ENCODE results near the gene STAM.

Gene STAM

DNA sequence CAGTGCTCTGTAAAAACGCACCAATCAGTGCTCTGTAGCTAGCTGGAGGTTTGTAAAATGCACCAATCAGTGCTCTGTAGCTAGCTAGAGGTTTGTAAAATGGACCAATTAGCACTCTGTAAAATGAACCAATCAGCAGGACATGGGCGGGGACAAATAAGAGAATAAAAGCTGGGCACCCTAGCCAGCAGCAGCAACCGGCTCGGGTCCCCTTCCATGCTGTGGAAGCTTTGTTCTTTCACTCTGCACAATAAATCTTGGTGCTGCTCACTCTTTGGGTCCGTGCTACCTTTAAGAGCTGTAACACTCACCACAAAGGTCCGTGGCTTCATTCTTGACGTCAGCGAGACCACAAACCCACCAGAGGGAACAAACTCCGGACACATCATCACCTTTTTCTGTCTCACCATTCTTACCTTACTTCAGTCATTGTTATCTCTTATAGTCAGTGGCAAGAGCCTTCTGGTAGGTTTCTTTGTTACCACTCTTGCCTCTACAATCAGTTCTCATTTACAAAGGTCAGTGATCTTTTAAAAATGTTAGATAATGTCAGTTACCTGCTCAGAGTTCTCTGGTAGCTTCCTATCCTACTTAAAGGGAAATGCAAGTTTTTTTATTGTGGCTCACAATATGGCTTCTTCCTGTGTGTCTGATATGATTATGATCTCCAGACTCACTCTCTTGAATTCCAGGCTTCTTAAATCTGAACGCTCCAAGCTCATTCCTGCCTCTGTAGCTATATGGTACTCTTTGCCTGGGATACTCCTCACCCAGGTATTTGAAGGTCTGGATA lies 4.5 kb downstream of the STAM start:
- no peaks in the 10 kb centered on the region for H3K27me3 ChIP-seq
- H3K27ac ChIP-seq: peak overlapping the region; percentile 89
- H3K9me3 ChIP-seq: no peaks in the 10 kb centered on the region
- no peaks in the 10 kb centered on the region for H3K36me3 ChIP-seq
- H3K4me3 ChIP-seq (ENCODE audit: low read depth in 1 of 2, low read length in 1 of 2): no peak overlapping the region
- TF ChIP-seq, protein P1, sequence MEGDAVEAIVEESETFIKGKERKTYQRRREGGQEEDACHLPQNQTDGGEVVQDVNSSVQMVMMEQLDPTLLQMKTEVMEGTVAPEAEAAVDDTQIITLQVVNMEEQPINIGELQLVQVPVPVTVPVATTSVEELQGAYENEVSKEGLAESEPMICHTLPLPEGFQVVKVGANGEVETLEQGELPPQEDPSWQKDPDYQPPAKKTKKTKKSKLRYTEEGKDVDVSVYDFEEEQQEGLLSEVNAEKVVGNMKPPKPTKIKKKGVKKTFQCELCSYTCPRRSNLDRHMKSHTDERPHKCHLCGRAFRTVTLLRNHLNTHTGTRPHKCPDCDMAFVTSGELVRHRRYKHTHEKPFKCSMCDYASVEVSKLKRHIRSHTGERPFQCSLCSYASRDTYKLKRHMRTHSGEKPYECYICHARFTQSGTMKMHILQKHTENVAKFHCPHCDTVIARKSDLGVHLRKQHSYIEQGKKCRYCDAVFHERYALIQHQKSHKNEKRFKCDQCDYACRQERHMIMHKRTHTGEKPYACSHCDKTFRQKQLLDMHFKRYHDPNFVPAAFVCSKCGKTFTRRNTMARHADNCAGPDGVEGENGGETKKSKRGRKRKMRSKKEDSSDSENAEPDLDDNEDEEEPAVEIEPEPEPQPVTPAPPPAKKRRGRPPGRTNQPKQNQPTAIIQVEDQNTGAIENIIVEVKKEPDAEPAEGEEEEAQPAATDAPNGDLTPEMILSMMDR (IDR thresholded peaks at IDR 0.05): no peak
- peaks cover 44 to 51% of the 10 kb centered on the region in 2 experiments for H3K4me1 ChIP-seq (ENCODE audit: control insufficient read depth in 1 of 2, insufficient read depth in 1 of 2, low read depth in 1 of 2, low read length in 1 of 2)

DNA sequence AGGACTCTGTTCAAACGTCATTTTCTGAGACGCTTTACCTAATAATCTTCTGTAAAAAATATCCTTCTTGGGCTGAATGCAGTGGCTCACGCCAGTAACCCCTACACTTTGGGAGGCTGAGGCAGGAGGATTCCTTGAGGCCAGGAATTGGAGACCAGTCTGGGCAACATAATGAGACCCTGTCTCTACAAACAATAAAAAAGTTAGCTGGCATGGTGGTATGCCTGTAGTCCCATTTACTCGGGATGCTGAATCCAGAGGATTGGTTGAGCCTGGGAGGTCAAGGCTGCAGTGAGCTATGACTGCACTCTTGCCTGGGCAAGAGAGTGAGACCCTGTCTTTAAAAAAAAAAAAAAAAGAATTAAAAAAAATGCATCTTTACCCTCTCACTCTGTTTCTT lies 5.1 kb downstream of the STAM start:
- no peaks in the 10 kb centered on the region for H3K36me3 ChIP-seq
- H3K27me3 ChIP-seq: no peaks in the 10 kb centered on the region
- TF ChIP-seq, protein P1 (IDR thresholded peaks at IDR 0.05): no peak
- H3K27ac ChIP-seq: peak overlapping the region; percentile 89
- peaks cover 43 to 48% of the 10 kb centered on the region in 2 experiments for H3K4me1 ChIP-seq (ENCODE audit: control insufficient read depth in 1 of 2, insufficient read depth in 1 of 2, low read depth in 1 of 2, low read length in 1 of 2)
- H3K4me3 ChIP-seq (ENCODE audit: low read depth in 1 of 2, low read length in 1 of 2): no peak overlapping the region
- no peaks in the 10 kb centered on the region for H3K9me3 ChIP-seq

DNA sequence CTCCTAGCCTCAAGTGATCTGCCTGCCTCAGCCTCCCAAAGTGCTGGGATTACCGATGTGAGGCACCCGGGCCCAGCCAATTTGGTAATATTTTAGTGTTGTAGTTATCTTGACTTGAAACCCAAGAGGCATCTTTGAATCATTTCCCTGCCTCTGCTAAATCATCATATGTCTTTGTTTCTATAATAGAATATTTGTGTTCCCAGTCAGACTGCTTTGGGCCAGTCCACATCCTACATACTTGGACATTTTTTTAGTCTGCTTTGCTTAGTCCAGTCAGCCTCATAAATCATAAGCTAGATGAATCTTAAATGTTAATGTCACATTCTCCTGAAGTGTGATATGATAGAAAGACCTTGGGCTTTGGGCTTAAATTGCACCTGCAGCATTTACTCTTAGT lies 5.9 kb downstream of the STAM start:
- no peak overlapping the region for H3K27ac ChIP-seq

DNA sequence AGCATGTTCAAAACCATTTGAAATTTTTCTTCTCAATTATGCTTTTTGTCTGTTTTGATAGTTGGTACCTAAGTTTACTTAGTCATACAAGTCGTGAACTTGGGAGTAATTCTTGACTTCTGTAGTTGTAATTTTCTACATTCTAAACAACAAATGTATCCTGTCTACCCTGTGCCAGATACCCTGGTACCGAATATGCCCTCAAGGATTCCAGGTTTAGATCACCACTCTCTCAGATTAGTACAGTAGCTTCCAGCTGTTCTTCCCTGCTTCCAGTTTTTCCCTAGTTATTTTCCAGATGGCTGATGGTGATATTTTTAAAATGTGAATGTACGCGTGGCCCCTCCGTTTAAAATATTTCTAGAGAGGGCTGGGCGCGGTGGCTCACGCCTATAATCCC lies 6.5 kb downstream of the STAM start:
- no peak overlapping the region for H3K4me3 ChIP-seq (ENCODE audit: low read depth in 1 of 2, low read length in 1 of 2)
- peaks cover 37 to 39% of the 10 kb centered on the region in 2 experiments for H3K4me1 ChIP-seq (ENCODE audit: control insufficient read depth in 1 of 2, insufficient read depth in 1 of 2, low read depth in 1 of 2, low read length in 1 of 2)
- H3K36me3 ChIP-seq: no peaks in the 10 kb centered on the region
- no peaks in the 10 kb centered on the region for H3K27me3 ChIP-seq
- H3K9me3 ChIP-seq: no peaks in the 10 kb centered on the region
- TF ChIP-seq, protein P1 (IDR thresholded peaks at IDR 0.05): no peak
- H3K27ac ChIP-seq: no peak overlapping the region

More for the DNA sequence above, 5.9 kb downstream of the STAM start:
- TF ChIP-seq, protein P1 (IDR thresholded peaks at IDR 0.05): no peak
- H3K4me1 ChIP-seq (ENCODE audit: control insufficient read depth in 1 of 2, insufficient read depth in 1 of 2, low read depth in 1 of 2, low read length in 1 of 2): peaks cover 37 to 43% of the 10 kb centered on the region in 2 experiments
- no peaks in the 10 kb centered on the region for H3K9me3 ChIP-seq
- H3K36me3 ChIP-seq: no peaks in the 10 kb centered on the region
- no peaks in the 10 kb centered on the region for H3K27me3 ChIP-seq
- no peak overlapping the region for H3K4me3 ChIP-seq (ENCODE audit: low read depth in 1 of 2, low read length in 1 of 2)

DNA sequence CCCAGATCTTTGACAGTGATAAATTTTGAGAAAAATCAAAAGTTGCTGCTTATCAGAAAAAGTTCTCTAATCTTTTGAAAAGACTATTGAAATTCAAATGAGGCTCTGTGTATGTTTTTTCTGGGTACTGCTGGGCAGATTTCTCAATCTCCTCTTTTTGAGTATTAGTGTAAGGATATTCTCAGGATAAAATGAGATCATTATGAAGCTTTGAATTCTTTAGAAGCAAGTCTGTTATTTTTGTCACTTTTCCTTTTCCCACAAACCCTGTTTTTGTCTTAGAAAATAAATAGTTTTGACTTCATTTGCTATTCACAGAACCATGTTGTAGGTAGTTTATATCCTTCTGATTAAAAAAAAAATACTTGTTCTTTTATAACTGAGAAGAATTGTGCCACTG lies 7.9 kb downstream of the STAM start:
- no peaks in the 10 kb centered on the region for H3K36me3 ChIP-seq
- no peak overlapping the region for H3K4me3 ChIP-seq (ENCODE audit: low read depth in 1 of 2, low read length in 1 of 2)
- no peak overlapping the region for H3K27ac ChIP-seq
- no peaks in the 10 kb centered on the region for H3K9me3 ChIP-seq
- H3K27me3 ChIP-seq: no peaks in the 10 kb centered on the region
- peaks cover 25 to 26% of the 10 kb centered on the region in 2 experiments for H3K4me1 ChIP-seq (ENCODE audit: control insufficient read depth in 1 of 2, insufficient read depth in 1 of 2, low read depth in 1 of 2, low read length in 1 of 2)
- TF ChIP-seq, protein P1 (IDR thresholded peaks at IDR 0.05): no peak
